Loucy (cell line): Measurements from ENCODE around the gene KCNK3.

Experiments
- H2AFZ ChIP-seq: fragments of 200-600 bp; sonication (generic); 2 replicates; pipeline ENCODE4 v1.6.0; 2016; ENCODE audit warnings: antibody characterized with exemption, mild to moderate bottlenecking, low read length, moderate library complexity
- H3F3A ChIP-seq: fragments of 200-600 bp; 2 replicates; pipeline ENCODE4 v1.6.0; 2016; ENCODE audit warnings: antibody characterized with exemption, low read depth, mild to moderate bottlenecking
- H3K27me3 ChIP-seq: fragments of 200-600 bp; sonication (generic); 2 replicates; pipeline ENCODE4 v1.6.1; 2014; ENCODE audit warnings: low read length, mild to moderate bottlenecking; ENCODE audit not compliant: insufficient read depth, poor library complexity, severe bottlenecking
- H3K36me3 ChIP-seq: fragments of 200-600 bp; sonication (generic); 2 replicates; pipeline ENCODE4 v1.6.1; 2016; ENCODE audit warnings: low read length; ENCODE audit not compliant: insufficient read depth
- H3K4me1 ChIP-seq: fragments of 200-600 bp; sonication (generic); 2 replicates; pipeline ENCODE4 v1.5.1; 2014; ENCODE audit warnings: low read length, mild to moderate bottlenecking; ENCODE audit not compliant: insufficient read depth, poor library complexity, severe bottlenecking
- H3K4me2 ChIP-seq: fragments of 200-600 bp; sonication (generic); 2 replicates; pipeline ENCODE4 v1.6.0; 2014; ENCODE audit warnings: antibody characterized with exemption, low read length, low read depth, mild to moderate bottlenecking; ENCODE audit not compliant: poor library complexity, severe bottlenecking
- H3K4me3 ChIP-seq: fragments of 200-600 bp; sonication (generic); 2 replicates; pipeline ENCODE4 v1.5.1; 2014; ENCODE audit warnings: low read length, mild to moderate bottlenecking, mixed read lengths; ENCODE audit not compliant: poor library complexity, severe bottlenecking
- H3K79me2 ChIP-seq: fragments of 200-600 bp; sonication (generic); 2 replicates; pipeline ENCODE4 v1.6.1; 2014; ENCODE audit warnings: low read length; ENCODE audit not compliant: insufficient read depth
- H3K9ac ChIP-seq: fragments of 200-600 bp; sonication (generic); 2 replicates; pipeline ENCODE4 v1.6.0; 2014; ENCODE audit warnings: mild to moderate bottlenecking, low read depth, low read length, moderate library complexity; ENCODE audit not compliant: poor library complexity, severe bottlenecking
- H3K9me2 ChIP-seq: fragments of 200-600 bp; sonication (generic); replicated peaks from 2 replicates; pipeline ENCODE4 v1.6.1; 2016; ENCODE audit warnings: low read depth, low read length, mixed read lengths
- H3K9me3 ChIP-seq: fragments of 200-600 bp; sonication (generic); 2 replicates; pipeline ENCODE4 v1.6.1; 2014; ENCODE audit warnings: mild to moderate bottlenecking, antibody characterized with exemption, low read length, low read depth; ENCODE audit not compliant: insufficient read depth
- H4K20me1 ChIP-seq: fragments of 200-600 bp; sonication (generic); 2 replicates; pipeline ENCODE4 v1.6.0; 2014; ENCODE audit warnings: antibody characterized with exemption, low read length, mild to moderate bottlenecking; ENCODE audit not compliant: insufficient read depth, poor library complexity, severe bottlenecking
- CTCF ChIP-seq: fragments of 200-600 bp; sonication (generic); conservative IDR thresholded peaks from 2 replicates; pipeline ENCODE4 v1.5.1; 2014; ENCODE audit warnings: mild to moderate bottlenecking, antibody characterized with exemption, low read length
- EZH2phosphoT487 ChIP-seq: fragments of 200-600 bp; IDR thresholded peaks from 2 replicates; pipeline ENCODE4 v1.6.1; 2018; ENCODE audit warnings: antibody characterized with exemption, mild to moderate bottlenecking, moderate library complexity, borderline replicate concordance

The KCNK3 gene

GRCh38 chr2:26674771-26675170 is 17.8 kb upstream of the KCNK3 start:
- H3F3A ChIP-seq, result no peaks in the 10 kb centered on the region
- H2AFZ ChIP-seq, result no peak overlapping the region
- H3K9me2 ChIP-seq, result no peaks in the 10 kb centered on the region
- H3K9ac ChIP-seq, result no peak overlapping the region
- no peaks in the 10 kb centered on the region for H3K4me1 ChIP-seq
- no peaks in the 10 kb centered on the region for H3K27me3 ChIP-seq
- no peaks in the 10 kb centered on the region for H3K36me3 ChIP-seq
- no peak for TF ChIP-seq CTCF
- no peak for TF ChIP-seq EZH2phosphoT487
- no peaks in the 10 kb centered on the region for H3K79me2 ChIP-seq
- H4K20me1 ChIP-seq, result no peaks in the 10 kb centered on the region
- no peaks in the 10 kb centered on the region for H3K9me3 ChIP-seq
- no peak overlapping the region for H3K4me3 ChIP-seq
- no peak overlapping the region for H3K4me2 ChIP-seq

- H3F3A ChIP-seq, result no peaks in the 10 kb centered on the region
- H3K9me3 ChIP-seq, result no peaks in the 10 kb centered on the region
- H4K20me1 ChIP-seq, result no peaks in the 10 kb centered on the region
- H3K9me2 ChIP-seq, result no peaks in the 10 kb centered on the region
- no peaks in the 10 kb centered on the region for H3K36me3 ChIP-seq
- H3K9ac ChIP-seq, result no peak overlapping the region
- no peak for TF ChIP-seq CTCF
- TF ChIP-seq EZH2phosphoT487, result no peak
- no peak overlapping the region for H2AFZ ChIP-seq
- no peak overlapping the region for H3K4me2 ChIP-seq
- no peaks in the 10 kb centered on the region for H3K4me1 ChIP-seq
- no peaks in the 10 kb centered on the region for H3K27me3 ChIP-seq
- no peaks in the 10 kb centered on the region for H3K79me2 ChIP-seq
- H3K4me3 ChIP-seq, result no peak overlapping the region
Observed at GRCh38 chr2:26675651-26676255, 16.8 kb upstream of the KCNK3 start.

- Histone ChIP-seq H3K27me3 (no peaks in the 10 kb centered on the region), H3F3A (no peaks in the 10 kb centered on the region), H3K4me2 (no peak overlapping the region), H4K20me1 (no peaks in the 10 kb centered on the region), H3K79me2 (no peaks in the 10 kb centered on the region), H3K4me3 (no peak overlapping the region), H3K9me2 (no peaks in the 10 kb centered on the region), H2AFZ (no peak overlapping the region), H3K9me3 (no peaks in the 10 kb centered on the region), H3K36me3 (no peaks in the 10 kb centered on the region), H3K9ac (no peak overlapping the region), H3K4me1 (no peaks in the 10 kb centered on the region)
- TF ChIP-seq EZH2phosphoT487, result no peak
- no peak for TF ChIP-seq CTCF
Observed at GRCh38 chr2:26678035-26678434, 14.5 kb upstream of the KCNK3 start.
